Upper lobe of right lung (tissue), 1 donor: ENCODE data around the gene SDHAF4. TPM values are rescaled to one million over a fixed set of nuclear protein-coding genes. Genes with fewer than 3 reads are reported as not detected.

Experiments
- ATAC-seq: fragments of 200-7000 bp; cut with Tn5 transposase; one replicate; pipeline ENCODE4 v1.9.1; 2020; ENCODE audit warnings: mild to moderate bottlenecking, moderate library complexity
- DNase-seq: peaks from one replicate; pipeline ENCODE4 v3.0.0-alpha.2; 2020
- H3K27ac ChIP-seq: fragments of 200-600 bp; one replicate; pipeline ENCODE4 v1.8.0; 2022
- H3K27me3 ChIP-seq: fragments of 200-600 bp; one replicate; pipeline ENCODE4 v1.8.0; 2022; ENCODE audit warnings: mild to moderate bottlenecking
- H3K36me3 ChIP-seq: fragments of 200-600 bp; one replicate; pipeline ENCODE4 v1.8.0; 2022
- H3K4me1 ChIP-seq: fragments of 200-600 bp; one replicate; pipeline ENCODE4 v1.8.0; 2022
- H3K4me3 ChIP-seq: fragments of 200-600 bp; one replicate; pipeline ENCODE4 v1.8.0; 2022; ENCODE audit warnings: mild to moderate bottlenecking
- H3K9me3 ChIP-seq: fragments of 200-600 bp; one replicate; pipeline ENCODE4 v1.8.0; 2022
- CTCF ChIP-seq: fragments of 200-600 bp; IDR thresholded peaks from one replicate; pipeline ENCODE4 v1.8.0; 2022; ENCODE audit warnings: antibody characterized with exemption
- intact Hi-C: fragments of 100-400 bp; cut with DNase I; formaldehyde crosslinking; loops from one replicate; pipeline ENCODE4 v1.11.0; 2022
- total RNA-seq: library from RNA; stranded (reverse); fragmentation: NEBNext Ultra II Directional; extraction: Animal tissue kit (Norgen Biotek cat#: 25700); gene quantifications from one replicate; pipeline ENCODE4 v1.2.1, GENCODE V29; 2021
- donor health status: DM: no; HTN: yes; CAD: no; lungs with severe emphysema.

The SDHAF4 gene
- total RNA-seq, 1 donor from 2014 or later, result 9.2 TPM

DNA sequence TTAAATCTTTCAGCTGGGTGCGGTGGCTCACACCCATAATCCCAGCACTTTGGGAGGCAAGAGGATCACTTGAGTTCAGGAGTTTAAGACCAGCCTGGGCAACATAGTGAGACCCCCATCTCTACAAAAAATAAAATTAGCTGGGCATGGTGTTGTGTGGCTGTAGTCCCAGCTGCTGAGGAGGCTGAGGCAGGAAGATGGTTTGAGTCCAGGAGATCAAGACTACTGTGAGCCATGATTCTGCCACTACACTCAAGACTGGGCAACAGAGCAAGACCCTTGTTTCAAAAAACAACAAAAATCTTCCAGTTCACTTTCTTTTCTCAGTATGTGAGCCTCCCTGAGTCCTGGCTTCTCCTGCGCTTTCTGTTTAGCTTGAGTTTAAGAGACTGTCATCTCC lies 7.9 kb downstream of the SDHAF4 start:
- H3K4me1 ChIP-seq, result no peaks in the 10 kb centered on the region
- intact Hi-C loops, result no loop called here
- no peaks in the 10 kb centered on the region for H3K36me3 ChIP-seq
- DNase-seq (no peak), ATAC-seq (no peak)
- no peak overlapping the region for H3K27ac ChIP-seq
- no peaks in the 10 kb centered on the region for H3K9me3 ChIP-seq
- no peak for TF ChIP-seq CTCF
- H3K4me3 ChIP-seq, result no peak overlapping the region
- H3K27me3 ChIP-seq, result no peaks in the 10 kb centered on the region

DNA sequence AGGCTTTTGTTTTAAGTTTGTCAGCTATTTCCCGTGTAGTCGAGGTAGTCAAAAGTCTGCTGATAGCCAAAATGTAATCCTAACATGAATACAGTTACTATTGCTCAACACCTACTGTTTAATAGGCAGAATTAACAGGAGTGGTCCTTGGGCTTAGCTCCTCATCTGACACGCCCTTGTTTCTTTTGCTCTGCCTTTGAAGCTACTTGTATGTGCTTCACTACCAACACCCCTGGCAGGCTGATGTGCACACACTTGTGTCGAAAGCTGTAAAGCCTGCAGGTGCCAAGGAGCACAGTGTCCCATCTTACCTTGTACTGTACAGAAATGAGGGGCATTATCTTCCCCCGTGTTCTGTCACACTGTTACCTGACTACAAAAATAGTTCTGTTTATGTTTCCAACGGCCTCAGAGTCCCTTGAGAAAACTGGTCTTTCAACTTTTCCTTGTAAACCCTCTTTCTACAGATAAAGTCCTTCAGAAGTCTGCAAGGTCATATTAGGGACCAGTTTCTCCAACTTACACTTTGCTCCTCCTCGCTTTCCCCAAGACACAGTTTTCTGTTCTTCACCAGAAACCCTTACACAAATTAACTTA lies 9.3 kb downstream of the SDHAF4 start:
- Histone ChIP-seq H3K27me3 (no peaks in the 10 kb centered on the region), H3K36me3 (peaks cover 12% of the 10 kb centered on the region)
- no peak for DNase-seq

DNA sequence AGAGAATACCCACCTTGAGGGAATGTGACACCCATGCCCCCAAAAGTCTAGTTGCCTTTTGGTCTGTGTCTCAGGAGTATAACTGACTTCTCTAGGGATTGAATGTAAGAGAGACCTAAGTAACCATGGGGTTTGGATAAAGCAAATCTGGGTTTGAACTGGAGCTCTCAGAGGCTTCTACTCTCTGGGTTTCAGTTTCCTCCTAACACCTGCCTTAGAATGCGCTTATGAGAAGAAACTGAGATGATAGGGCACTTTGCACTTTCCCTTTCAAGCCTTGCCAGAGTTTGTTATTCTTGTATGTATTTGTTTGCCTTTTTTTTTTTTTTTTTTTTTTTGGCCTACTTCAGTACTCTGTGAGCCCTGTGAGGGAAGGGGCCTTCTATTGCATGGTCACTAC lies 19.4 kb downstream of the SDHAF4 start:
- ATAC-seq (no peak), DNase-seq (no peak)
- Histone ChIP-seq H3K36me3 (peaks cover 30% of the 10 kb centered on the region), H3K4me1 (no peaks in the 10 kb centered on the region), H3K4me3 (no peak overlapping the region), H3K27ac (no peak overlapping the region), H3K27me3 (no peaks in the 10 kb centered on the region), H3K9me3 (no peaks in the 10 kb centered on the region)
- no peak for TF ChIP-seq CTCF
- intact Hi-C loops, result no loop called here

More for the DNA sequence above, 9.3 kb downstream of the SDHAF4 start:
- H3K27ac ChIP-seq, result no peak overlapping the region
- TF ChIP-seq CTCF, result no peak
- H3K4me3 ChIP-seq, result no peak overlapping the region
- ATAC-seq, result peak; percentile 79
- intact Hi-C loops, result no loop called here
- H3K9me3 ChIP-seq, result no peaks in the 10 kb centered on the region
- no peaks in the 10 kb centered on the region for H3K4me1 ChIP-seq

- no peak overlapping the region for H3K4me3 ChIP-seq
- DNase-seq (no peak), ATAC-seq (no peak)
- H3K27ac ChIP-seq, result no peak overlapping the region
- no peak for TF ChIP-seq CTCF
- H3K9me3 ChIP-seq, result no peaks in the 10 kb centered on the region
- peaks cover 3% of the 10 kb centered on the region for H3K36me3 ChIP-seq
- H3K27me3 ChIP-seq, result no peaks in the 10 kb centered on the region
- H3K4me1 ChIP-seq, result no peaks in the 10 kb centered on the region
- intact Hi-C loops, result no loop called here
These were observed 23.7 kb downstream of the SDHAF4 start for GRCh38 chr6:70590400-70590799.

GRCh38 chr6:70592391-70593117 lies 25.8 kb downstream of the SDHAF4 start:
- DNase-seq (no peak), ATAC-seq (no peak)
- no peaks in the 10 kb centered on the region for H3K4me1 ChIP-seq
- no peaks in the 10 kb centered on the region for H3K27me3 ChIP-seq
- no peak overlapping the region for H3K27ac ChIP-seq
- no peaks in the 10 kb centered on the region for H3K9me3 ChIP-seq
- intact Hi-C loops, result no loop called here
- no peak for TF ChIP-seq CTCF
- no peak overlapping the region for H3K4me3 ChIP-seq
- H3K36me3 ChIP-seq, result no peaks in the 10 kb centered on the region
